Cerebellar nuclear complex (tissue), 1 donor: Measurements from ENCODE around the gene DDX21.
A peak's percentile ranks its signal among the peaks of the same experiment; 100 is the strongest.
"Not testable (repeated sequence)": the region's sequence is repeated elsewhere in the genome, so short reads cannot be mapped to it uniquely, and the experiment has no call there.

Experiments
- DNase-seq, 2 experiments: peaks; one replicate each; lab custom pipeline; 2025; lab: John Stamatoyannopoulos, UW

DDX21 gene

GRCh38 chr10:68955832-68956532, at the start of gene DDX21:
Gene DDX21 (plus strand): TSS chr10:68956170. CDS start chr10:68956226, 56 bp downstream.
- DNase-seq, result peak; percentile 22 to 86

- DNase-seq, result no peak
Observed at GRCh38 chr10:68924593-68924992, 31.4 kb upstream of the DDX21 start.

GRCh38 chr10:68925489-68925888, 30.5 kb upstream of the DDX21 start:
- no peak for DNase-seq

- DNase-seq, result not testable (repeated sequence)
Observed at GRCh38 chr10:68929157-68929556, 26.8 kb upstream of the DDX21 start.

GRCh38 chr10:68929888-68930287, 26.1 kb upstream of the DDX21 start:
- DNase-seq, result not testable (repeated sequence)

- not testable (repeated sequence) for DNase-seq
Observed at GRCh38 chr10:68932860-68933259, 23.1 kb upstream of the DDX21 start.

- DNase-seq, result no peak
Observed at GRCh38 chr10:68934994-68935393, 21.0 kb upstream of the DDX21 start.

GRCh38 chr10:68938117-68938516, 17.9 kb upstream of the DDX21 start:
- DNase-seq, result no peak

GRCh38 chr10:68938884-68939283, 17.1 kb upstream of the DDX21 start:
- no peak for DNase-seq

- not testable (repeated sequence) for DNase-seq
Observed at GRCh38 chr10:68940917-68941316, 15.1 kb upstream of the DDX21 start.

- no peak for DNase-seq
Observed at GRCh38 chr10:68950598-68950997, 5.4 kb upstream of the DDX21 start.

- DNase-seq, result no peak
Observed at GRCh38 chr10:68954904-68955303, 1.1 kb upstream of the DDX21 start.

GRCh38 chr10:68955355-68955831, 577 bp upstream of the DDX21 start:
- no peak for DNase-seq

- no peak for DNase-seq
Observed at GRCh38 chr10:68957284-68957615, 1.3 kb downstream of the DDX21 start.

GRCh38 chr10:68957654-68958053, 1.7 kb downstream of the DDX21 start:
- DNase-seq, result no peak

GRCh38 chr10:68959695-68960527, 3.9 kb downstream of the DDX21 start:
- no peak for DNase-seq

GRCh38 chr10:68963151-68963550, 7.2 kb downstream of the DDX21 start:
- no peak for DNase-seq

- DNase-seq, result no peak
Observed at GRCh38 chr10:68973975-68974374, 18.0 kb downstream of the DDX21 start.

GRCh38 chr10:68975936-68976473, 20.0 kb downstream of the DDX21 start:
- DNase-seq, result not testable (repeated sequence)

GRCh38 chr10:68979738-68980137, 23.8 kb downstream of the DDX21 start:
- DNase-seq, result not testable (repeated sequence)

- DNase-seq, result no peak
Observed at GRCh38 chr10:68981074-68981473, 25.1 kb downstream of the DDX21 start.

GRCh38 chr10:68982389-68982788, 26.4 kb downstream of the DDX21 start:
- no peak for DNase-seq

- no peak for DNase-seq
Observed at GRCh38 chr10:68987611-68988010, 31.6 kb downstream of the DDX21 start.
